ENCODE results near the gene AMPH.

Gene AMPH

DNA sequence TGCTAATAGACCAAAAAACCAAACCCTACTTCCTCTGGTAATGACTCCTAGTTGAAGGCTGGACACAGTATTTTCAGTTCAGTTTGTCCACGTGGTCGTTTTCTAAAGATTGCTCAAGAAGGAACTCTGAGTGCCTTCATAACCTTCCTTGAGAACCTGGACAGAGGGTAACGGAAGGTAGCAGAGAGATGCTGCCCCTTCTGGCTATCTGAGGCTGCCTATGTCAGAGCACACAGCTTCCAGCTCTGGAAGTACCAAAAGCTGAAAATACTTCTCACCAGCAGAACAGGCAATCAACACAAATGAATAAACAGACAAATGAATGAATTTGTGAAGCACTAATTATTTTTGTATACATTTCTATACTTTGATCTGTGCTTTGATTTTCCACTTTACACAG lies 85.2 kb downstream of the AMPH start:
- DNase-seq (ENCODE audit: extremely low read depth in 1 of 2, low read depth in 1 of 2), result no peak

- DNase-seq (ENCODE audit: extremely low read depth in 1 of 2, low read depth in 1 of 2), result no peak
Measured at GRCh38 chr7:38542156-38542555, 89.0 kb downstream of the AMPH start.

- no peak for DNase-seq (ENCODE audit: extremely low read depth in 1 of 2, low read depth in 1 of 2)
Measured at GRCh38 chr7:38541440-38541839, 89.7 kb downstream of the AMPH start.

DNA sequence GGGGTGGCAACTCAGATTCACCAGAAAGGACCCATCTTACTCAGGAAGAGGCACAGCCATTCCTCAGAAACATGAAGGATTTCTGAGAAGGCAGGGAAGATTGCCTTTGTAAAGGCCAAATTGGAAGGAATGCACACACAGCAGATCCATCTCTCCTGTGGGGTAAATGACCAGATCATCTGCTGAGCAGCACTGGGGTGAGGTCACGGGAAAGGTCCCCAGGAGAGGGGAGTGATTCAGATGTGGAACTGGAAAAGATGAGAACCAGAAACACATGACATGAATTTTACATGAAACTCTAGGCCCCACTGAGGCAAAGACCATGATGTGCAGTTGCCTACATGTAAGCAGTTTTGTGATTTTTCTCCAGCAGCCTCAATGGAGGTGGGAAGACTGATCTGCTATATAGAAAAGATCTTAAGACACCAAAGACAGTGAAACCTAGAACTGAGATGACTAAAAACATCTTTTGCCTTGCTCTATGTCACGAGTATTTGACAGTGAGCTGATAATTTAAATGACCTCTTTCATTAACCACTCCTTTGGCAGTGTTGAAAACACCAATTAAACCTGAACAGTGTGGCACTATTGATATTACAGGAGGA lies 91.6 kb downstream of the AMPH start:
- no peak for DNase-seq (ENCODE audit: extremely low read depth in 1 of 2, low read depth in 1 of 2)

- DNase-seq (ENCODE audit: extremely low read depth in 1 of 2, low read depth in 1 of 2), result no peak
Measured at GRCh38 chr7:38535073-38535472, 96.1 kb downstream of the AMPH start.

- no peak for DNase-seq (ENCODE audit: extremely low read depth in 1 of 2, low read depth in 1 of 2)
Measured at GRCh38 chr7:38525857-38526256, 105.3 kb downstream of the AMPH start.

GRCh38 chr7:38524786-38525185 lies 106.4 kb downstream of the AMPH start:
- DNase-seq (ENCODE audit: extremely low read depth in 1 of 2, low read depth in 1 of 2), result no peak

GRCh38 chr7:38520741-38521140 lies 110.4 kb downstream of the AMPH start:
- no peak for DNase-seq (ENCODE audit: extremely low read depth in 1 of 2, low read depth in 1 of 2)

GRCh38 chr7:38518541-38518940 lies 112.6 kb downstream of the AMPH start:
- no peak for DNase-seq (ENCODE audit: extremely low read depth in 1 of 2, low read depth in 1 of 2)

DNA sequence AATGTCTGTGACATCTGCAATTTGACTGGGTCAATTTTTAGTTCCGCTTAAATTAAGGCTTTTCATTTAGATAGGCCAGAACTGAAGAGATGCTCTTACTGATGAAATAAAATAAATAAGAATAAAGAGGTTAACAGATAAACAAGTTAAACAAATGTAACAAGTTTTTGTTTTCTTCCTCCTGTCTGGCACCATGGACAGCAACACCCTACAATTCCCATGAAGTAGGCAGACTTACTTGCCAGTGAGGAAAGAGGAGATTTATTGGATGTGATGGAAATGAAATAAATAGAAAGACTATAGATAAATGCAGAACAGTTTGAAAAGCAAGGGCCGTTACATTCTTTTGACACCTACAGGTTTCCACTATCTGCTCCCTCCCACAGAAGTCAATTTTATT lies 118.5 kb downstream of the AMPH start:
- DNase-seq (ENCODE audit: extremely low read depth in 1 of 2, low read depth in 1 of 2), result no peak

- DNase-seq (ENCODE audit: extremely low read depth in 1 of 2, low read depth in 1 of 2), result no peak
Measured at GRCh38 chr7:38512291-38512690, 118.9 kb downstream of the AMPH start.

GRCh38 chr7:38507384-38507783 lies 123.8 kb downstream of the AMPH start:
- no peak for DNase-seq (ENCODE audit: extremely low read depth in 1 of 2, low read depth in 1 of 2)

GRCh38 chr7:38506756-38507155 lies 124.4 kb downstream of the AMPH start:
- no peak for DNase-seq (ENCODE audit: extremely low read depth in 1 of 2, low read depth in 1 of 2)

DNA sequence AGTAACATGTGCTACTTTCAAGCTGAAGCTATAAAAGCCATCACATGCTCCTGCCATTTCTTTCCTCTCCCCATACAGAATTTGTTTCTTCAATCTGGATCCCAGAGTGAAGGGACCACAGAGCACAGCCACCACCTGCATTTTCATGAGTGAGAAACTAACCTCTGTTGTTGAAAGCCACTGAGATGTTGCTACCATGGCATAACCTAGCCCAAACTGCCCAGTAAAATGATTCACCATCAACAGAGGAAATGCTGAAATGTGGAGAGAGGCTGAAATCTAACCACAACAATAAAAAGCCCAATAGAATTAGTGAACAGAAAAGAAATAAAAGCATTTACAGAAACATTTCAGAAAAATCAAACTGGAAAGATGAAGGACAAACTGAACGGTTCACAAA lies 125.2 kb downstream of the AMPH start:
- DNase-seq (ENCODE audit: extremely low read depth in 1 of 2, low read depth in 1 of 2), result no peak

- no peak for DNase-seq (ENCODE audit: extremely low read depth in 1 of 2, low read depth in 1 of 2)
Measured at GRCh38 chr7:38504684-38505083, 126.5 kb downstream of the AMPH start.

DNA sequence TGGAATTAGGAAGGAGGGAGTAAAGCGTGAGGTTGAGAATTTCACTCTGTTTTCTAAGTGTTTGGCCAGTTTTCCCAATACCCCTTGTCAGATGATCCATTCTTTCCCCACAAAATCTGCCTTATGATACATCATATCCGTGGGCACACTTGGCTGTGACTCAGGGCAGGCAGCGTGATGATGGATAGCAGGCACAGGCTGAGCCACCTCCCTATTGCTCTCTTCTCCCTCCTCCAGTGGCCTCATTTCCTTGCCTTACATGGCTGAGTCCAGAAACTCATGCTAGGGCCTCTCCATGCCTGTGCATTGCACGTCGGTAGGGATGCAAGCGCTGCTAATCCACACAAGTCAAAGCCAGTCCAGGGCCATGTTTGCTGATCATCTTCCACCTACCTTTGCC lies 128.3 kb downstream of the AMPH start:
- DNase-seq (ENCODE audit: extremely low read depth in 1 of 2, low read depth in 1 of 2), result no peak

DNA sequence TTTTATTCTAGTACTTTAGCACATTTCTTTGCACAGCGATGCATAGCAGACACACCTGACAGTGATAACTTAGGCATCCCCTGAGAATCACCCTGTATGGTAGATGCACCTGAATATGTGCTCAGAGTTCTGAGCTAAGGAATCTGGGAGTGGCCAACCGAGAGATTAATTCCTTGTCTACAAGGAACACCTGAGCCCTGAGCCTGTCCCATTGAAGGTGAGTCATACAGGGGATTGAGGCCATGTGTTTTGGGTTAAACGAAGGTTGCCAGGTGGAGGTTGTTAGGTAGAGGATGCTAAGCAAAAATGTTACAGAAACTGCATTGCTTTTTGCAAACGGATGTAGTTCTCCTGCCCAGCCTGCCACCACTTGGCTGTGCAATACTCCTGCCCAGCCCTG lies 128.9 kb downstream of the AMPH start:
- no peak for DNase-seq (ENCODE audit: extremely low read depth in 1 of 2, low read depth in 1 of 2)

- DNase-seq (ENCODE audit: extremely low read depth in 1 of 2, low read depth in 1 of 2), result no peak
Measured at GRCh38 chr7:38492010-38492409, 139.2 kb downstream of the AMPH start.

DNA sequence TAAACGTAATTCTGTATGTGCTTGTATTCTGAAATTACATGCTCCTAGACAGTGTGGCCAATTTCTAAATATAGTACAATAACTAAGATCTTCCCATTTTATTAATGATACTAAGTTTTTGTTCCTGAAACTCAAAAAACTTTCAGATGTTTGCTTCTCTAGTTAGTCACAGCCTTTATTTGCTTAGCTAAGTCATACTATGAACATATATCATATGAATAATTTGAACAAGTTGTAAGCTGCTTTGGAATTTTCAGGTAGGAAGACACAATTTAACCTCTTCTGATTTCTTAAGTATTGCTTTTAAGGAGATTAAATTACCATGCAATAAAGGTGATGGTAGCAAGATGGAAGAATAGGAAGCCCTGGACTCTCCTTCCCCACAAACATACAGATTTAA lies 148.7 kb downstream of the AMPH start:
- DNase-seq (ENCODE audit: extremely low read depth in 1 of 2, low read depth in 1 of 2), result no peak

DNA sequence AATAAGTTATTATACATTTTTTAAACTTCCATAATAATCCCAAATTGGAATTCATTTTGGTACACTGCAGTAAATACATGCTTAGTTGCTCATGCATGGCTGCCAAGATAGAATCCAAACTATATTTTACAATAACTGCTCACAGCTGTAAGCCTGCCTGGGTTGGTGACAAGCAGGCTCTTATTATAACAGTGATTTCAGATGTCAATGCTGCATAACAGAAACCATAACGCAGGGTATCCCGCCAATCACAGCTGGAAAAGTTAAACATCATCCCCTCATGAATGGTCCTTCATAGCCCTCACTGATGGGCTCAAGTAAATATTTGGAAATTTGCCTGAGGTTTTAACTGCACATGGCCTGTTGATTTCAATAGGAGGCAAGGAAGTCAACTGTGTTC lies 149.8 kb downstream of the AMPH start:
- no peak for DNase-seq (ENCODE audit: extremely low read depth in 1 of 2, low read depth in 1 of 2)

- DNase-seq (ENCODE audit: extremely low read depth in 1 of 2, low read depth in 1 of 2), result no peak
Measured at GRCh38 chr7:38478404-38478803, 152.8 kb downstream of the AMPH start.

DNA sequence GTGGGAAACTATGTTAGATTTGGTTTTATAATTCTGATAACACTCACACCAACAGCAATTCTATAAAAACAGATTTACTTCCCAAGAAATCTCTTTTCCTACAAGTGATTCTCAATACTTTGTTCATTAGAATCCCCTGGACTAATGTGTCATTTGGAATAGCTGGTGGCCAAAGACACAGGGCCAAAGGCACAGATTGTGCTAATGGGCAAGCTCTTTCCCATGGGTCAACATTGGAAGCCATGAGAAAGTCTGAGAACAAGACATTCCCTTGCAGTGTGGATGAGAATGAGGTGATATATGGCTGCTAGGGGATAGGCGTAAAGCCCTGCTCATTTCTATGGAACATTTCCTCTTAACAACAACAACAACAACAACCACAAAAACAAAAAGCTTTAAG lies 153.8 kb downstream of the AMPH start:
- DNase-seq (ENCODE audit: extremely low read depth in 1 of 2, low read depth in 1 of 2), result no peak

DNA sequence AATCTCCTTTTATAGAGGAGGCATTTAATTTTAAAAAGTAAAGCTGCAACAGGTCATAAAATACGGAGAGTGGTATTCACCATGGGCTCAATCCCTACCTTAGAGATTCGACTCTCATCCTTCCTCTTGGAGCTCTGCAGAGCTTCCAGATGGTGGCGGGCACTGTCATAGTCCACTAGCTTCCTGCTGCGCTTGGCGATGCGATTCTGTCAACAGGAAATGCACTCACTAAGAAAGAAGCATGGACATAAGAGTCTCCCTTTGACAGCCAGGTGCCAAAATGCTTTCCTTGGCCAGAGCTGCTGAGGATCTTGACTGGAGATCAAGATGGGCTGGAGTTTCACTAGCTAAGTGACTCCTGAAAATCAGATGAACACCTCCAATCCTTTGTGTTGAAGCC lies 154.4 kb downstream of the AMPH start:
- DNase-seq (ENCODE audit: extremely low read depth in 1 of 2, low read depth in 1 of 2), result no peak

GRCh38 chr7:38465956-38466355 lies 165.2 kb downstream of the AMPH start:
- no peak for DNase-seq (ENCODE audit: extremely low read depth in 1 of 2, low read depth in 1 of 2)

Data from stimulated activated CD8-positive, alpha-beta memory T cell treated with anti-CD3 and anti-CD28 coated beads, Interleukin-7, amount 100 ng/mL, for 48 hours (primary cell).